Measurements from ENCODE around the gene LPP. TPM values are rescaled to one million over a fixed set of nuclear protein-coding genes. Genes with fewer than 3 reads are reported as not detected.

Gene LPP
- total and polyA plus RNA-seq, 9 of the 15 experiments (the other 6 are each of a cell fraction or from before 2014, with no cell fraction given), result 0.07 to 0.18 TPM; not detected in 7

- intact Hi-C loops (cut with micrococcal nuclease), result no loop called here
- Histone ChIP-seq H3K4me2 (ENCODE audit: insufficient read depth, low read length) (no peak overlapping the region), H3K9ac (ENCODE audit: insufficient read depth in 1 of 2, low read depth in 2 of 2, low read length in 2 of 2) (no peak overlapping the region), H2AFZ (ENCODE audit: low read depth, low read length) (no peak overlapping the region), H3K9me1 (ENCODE audit: control insufficient read depth, insufficient read depth, low read length) (no peaks in the 10 kb centered on the region), H3K4me3 (no peak overlapping the region), H3K27me3 (ENCODE audit: control insufficient read depth in 2 of 2, insufficient read depth in 2 of 2, low read length in 2 of 2) (no peaks in the 10 kb centered on the region), H4K20me1 (replicated peaks; ENCODE audit: control insufficient read depth, insufficient read depth, low read length) (no peaks in the 10 kb centered on the region), H3K4me1 (replicated peaks in 1 of 2; ENCODE audit: control insufficient read depth in 2 of 2, insufficient read depth in 2 of 2, low read length in 2 of 2) (no peaks in the 10 kb centered on the region), H3K79me2 (ENCODE audit: control insufficient read depth, insufficient read depth, low read length) (no peaks in the 10 kb centered on the region), H3K36me3 (ENCODE audit: control insufficient read depth, insufficient read depth, low read length) (no peaks in the 10 kb centered on the region), H3K27ac (ENCODE audit: extremely low read depth, low read depth, low read length) (no peak overlapping the region), H3K9me3 (replicated peaks; ENCODE audit: control insufficient read depth, insufficient read depth, low read depth, low read length) (no peaks in the 10 kb centered on the region)
- ChIA-PET POLR2A (no interaction called here), CTCF (ENCODE audit: low intra/inter-chr PET ratio) (no interaction called here)
- DNase-seq (ENCODE audit: extremely low read depth in 1 of 4, low spot score in 3 of 4) (no peak), FAIRE-seq (no peak), ATAC-seq (no peak)
- in situ Hi-C loops (cut with MboI), result no loop called here
- no TSS peak for BruUV-seq (replicated peaks)
- TF ChIP-seq ZNF175 (CRISPR knock-in tag; IDR thresholded peaks at IDR 0.05; ENCODE audit: low read depth), result no peak
- no peak for TF ChIP-seq CTBP1 (IDR thresholded peaks at IDR 0.05; ENCODE audit: borderline replicate concordance)
- TF ChIP-seq ZBTB5 (IDR thresholded peaks at IDR 0.05), result no peak
- no peak for TF ChIP-seq ZNF197 (CRISPR knock-in tag; IDR thresholded peaks at IDR 0.05; ENCODE audit: low read depth)
- no peak for TF ChIP-seq ETV1 (tag; conservative IDR thresholded peaks at IDR 0.05; ENCODE audit: low read depth)
- TF ChIP-seq EHMT2 (IDR thresholded peaks at IDR 0.05), result no peak
- TF ChIP-seq PKNOX1 (IDR thresholded peaks at IDR 0.05), result no peak
- no peak for TF ChIP-seq NFRKB (IDR thresholded peaks at IDR 0.05; ENCODE audit: low read depth)
- no peak for TF ChIP-seq SMARCE1 (IDR thresholded peaks at IDR 0.05)
- TF ChIP-seq HMG20A (CRISPR knock-in tag; conservative IDR thresholded peaks at IDR 0.05), result no peak
- no peak for TF ChIP-seq FOXJ3 (CRISPR knock-in tag; IDR thresholded peaks at IDR 0.05)
- no peak for TF ChIP-seq OTX1 (CRISPR knock-in tag; IDR thresholded peaks at IDR 0.05)
- no peak for TF ChIP-seq CLOCK (CRISPR knock-in tag; IDR thresholded peaks at IDR 0.05; ENCODE audit: borderline replicate concordance)
- TF ChIP-seq NR2F6 (CRISPR knock-in tag; IDR thresholded peaks at IDR 0.05), result no peak
- no peak for TF ChIP-seq POLR2H (tag; IDR thresholded peaks at IDR 0.05; ENCODE audit: low read depth)
- no peak for TF ChIP-seq ZNF395 (CRISPR knock-in tag; IDR thresholded peaks at IDR 0.05)
Observed at GRCh38 chr3:188321258-188321657, 167.3 kb downstream of the LPP start.

All from K562 (cell line).